Measurements from ENCODE around the gene REEP1. TPM values are rescaled to one million over a fixed set of nuclear protein-coding genes. Genes with fewer than 3 reads are reported as not detected.

REEP1 gene
- total and polyA plus RNA-seq, 2 of the 8 experiments (the other 6 are each of a cell fraction or from before 2014, with no cell fraction given), result 0.74 to 1.5 TPM

DNA sequence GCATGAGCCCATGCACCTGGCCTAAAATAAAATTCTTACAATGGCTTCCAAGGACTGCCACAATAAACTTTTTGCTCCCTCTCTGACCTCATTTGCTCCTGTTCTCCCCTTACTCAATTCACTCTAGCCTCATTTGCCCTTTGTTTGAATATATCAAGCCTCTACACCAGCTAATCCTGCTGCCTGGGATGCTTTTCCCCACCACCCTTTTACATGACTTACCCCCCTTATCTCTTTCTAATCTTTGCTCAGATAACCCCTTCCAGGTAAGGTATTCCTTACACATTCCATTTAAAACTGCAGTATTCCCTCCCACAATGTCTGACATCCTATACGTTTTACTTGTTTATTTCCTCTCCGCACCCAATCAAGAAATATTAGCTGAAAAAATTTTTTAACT is 164.8 kb downstream of the REEP1 start:
- H3K9ac ChIP-seq (replicated peaks in 1 of 4; ENCODE audit: extremely low read depth in 1 of 4, low read depth in 3 of 4, low read length in 3 of 4), result no peak overlapping the region
- CTCF ChIA-PET (ENCODE audit: partially characterized antibody), result interaction anchor here (0.6 kb wide), 1 partner anchor 12 kb away, joined by 3 read pairs; no protein-coding TSS in a partner anchor
- no peak for DNase-seq (ENCODE audit: low read depth in 1 of 2, low spot score in 2 of 2)
- no peak for TF ChIP-seq SIN3A (conservative IDR thresholded peaks at IDR 0.05 in 1 of 2, IDR thresholded peaks at IDR 0.05 in 1 of 2; ENCODE audit: low read depth in 1 of 2, low read length in 2 of 2)
- no peak for TF ChIP-seq ASH2L (IDR thresholded peaks at IDR 0.05; ENCODE audit: low read length)
- TF ChIP-seq SIRT6 (IDR thresholded peaks at IDR 0.05; ENCODE audit: low read length), result no peak
- no peak for TF ChIP-seq ATF2 (IDR thresholded peaks at IDR 0.05; ENCODE audit: low read length)
- TF ChIP-seq ZNF274 (IDR thresholded peaks at IDR 0.05; ENCODE audit: borderline replicate concordance, extremely low read depth, low read length), result no peak
- TF ChIP-seq RAD21 (IDR thresholded peaks at IDR 0.05 in 1 of 2, conservative IDR thresholded peaks at IDR 0.05 in 1 of 2; ENCODE audit: low read depth in 2 of 2, low read length in 2 of 2), result no peak
- no peak for TF ChIP-seq POU5F1 (IDR thresholded peaks at IDR 0.05; ENCODE audit: low read depth, low read length)
- TF ChIP-seq CHD2 (IDR thresholded peaks at IDR 0.05; ENCODE audit: low read length), result no peak
- no peak for TF ChIP-seq SIX5 (IDR thresholded peaks at IDR 0.05; ENCODE audit: low read depth, low read length)
- TF ChIP-seq MAFK (IDR thresholded peaks at IDR 0.05; ENCODE audit: low read depth, low read length), result no peak
- no peak for TF ChIP-seq NANOG (IDR thresholded peaks at IDR 0.05; ENCODE audit: insufficient read depth, low read depth, low read length, poor library complexity, severe bottlenecking)
- TF ChIP-seq KDM1A (IDR thresholded peaks at IDR 0.05; ENCODE audit: borderline replicate concordance, low read length), result no peak

More for the DNA sequence above, 164.8 kb downstream of the REEP1 start:
- H3K27ac ChIP-seq (ENCODE audit: low read depth, low read length), result no peak overlapping the region
- no peaks in the 10 kb centered on the region for H3K23me2 ChIP-seq (ENCODE audit: low read depth, low read length)
- no peak for FAIRE-seq
- H2BK12ac ChIP-seq (ENCODE audit: low read depth, low read length), result no peak overlapping the region
- H3K4me2 ChIP-seq (ENCODE audit: insufficient read depth in 1 of 2, low read depth in 2 of 2, low read length in 2 of 2), result no peak overlapping the region
- H3K23ac ChIP-seq (ENCODE audit: insufficient read length), result no peak overlapping the region
- H2AFZ ChIP-seq (ENCODE audit: low read length), result no peak overlapping the region
- no peak overlapping the region for H2BK15ac ChIP-seq (ENCODE audit: low read length)
- H4K8ac ChIP-seq (ENCODE audit: extremely low read depth, insufficient read depth, low read length), result no peak overlapping the region
- H3K18ac ChIP-seq (ENCODE audit: extremely low read depth, low read length), result no peak overlapping the region
- peaks cover 3 to 46% (median 24%) of the 10 kb centered on the region in 4 experiments; a peak in 7 of 8 replicates for H3K36me3 ChIP-seq (ENCODE audit: control insufficient read depth in 2 of 4, insufficient read depth in 4 of 4, low read length in 3 of 4)
- H3K9me3 ChIP-seq (ENCODE audit: insufficient read depth in 2 of 2, low read depth in 1 of 2, low read length in 1 of 2), result no peaks in the 10 kb centered on the region
- no peak overlapping the region for H2BK120ac ChIP-seq (replicated peaks; ENCODE audit: low read depth, low read length)
- H4K91ac ChIP-seq (replicated peaks; ENCODE audit: insufficient read length, low read length), result no peak overlapping the region
- H3K56ac ChIP-seq (replicated peaks; ENCODE audit: insufficient read length, low read depth, low read length), result no peak overlapping the region
- no peak overlapping the region for H2BK5ac ChIP-seq (ENCODE audit: low read depth, low read length)
- POLR2A ChIA-PET (ENCODE audit: partially characterized antibody), result no interaction called here
- no peaks in the 10 kb centered on the region for H3K79me1 ChIP-seq (ENCODE audit: low read depth, low read length)
- no peaks in the 10 kb centered on the region for H4K20me1 ChIP-seq (replicated peaks in 1 of 2; ENCODE audit: control insufficient read depth in 1 of 2, insufficient read depth in 2 of 2, low read length in 2 of 2)
- no peak overlapping the region for H2AK5ac ChIP-seq (ENCODE audit: low read depth, low read length)
- no peak overlapping the region for H3K14ac ChIP-seq (ENCODE audit: insufficient read length)
- H2BK20ac ChIP-seq (ENCODE audit: low read length), result no peak overlapping the region
- 84% methylated on average over 2 of the region's 2 CpGs; no CpG with 5 or more reads in 1 of the 2 experiments for WGBS, 2 experiments (ENCODE audit: extremely low coverage in 1 of 2, insufficient coverage in 1 of 2, insufficient read length in 1 of 2, insufficient replicate concordance in 2 of 2, low coverage in 1 of 2, low lambda C conversion rate in 2 of 2, missing lambda C conversion rate in 1 of 2)
- H3K4me3 ChIP-seq (ENCODE audit: extremely low read depth in 1 of 4, insufficient read depth in 2 of 4, low read depth in 3 of 4, low read length in 4 of 4), result no peak overlapping the region
- H3K27me3 ChIP-seq (replicated peaks in 1 of 4; ENCODE audit: control insufficient read depth in 3 of 4, extremely low read depth in 1 of 4, insufficient read depth in 3 of 4, low read length in 3 of 4), result no peaks in the 10 kb centered on the region
- H3K4ac ChIP-seq (replicated peaks; ENCODE audit: insufficient read length, low read depth, low read length), result no peak overlapping the region
- no peaks in the 10 kb centered on the region for H3K4me1 ChIP-seq (replicated peaks in 1 of 4; ENCODE audit: control insufficient read depth in 3 of 4, insufficient read depth in 4 of 4, low read length in 3 of 4)
- H4K5ac ChIP-seq (ENCODE audit: insufficient read length, low read depth, low read length), result no peak overlapping the region
- H3K79me2 ChIP-seq (ENCODE audit: control insufficient read depth in 1 of 2, insufficient read depth in 2 of 2, low read length in 2 of 2), result no peaks in the 10 kb centered on the region

Measured in H1 (cell line).